GM12878 (cell line): ENCODE results near the gene FBXO21. TPM values are rescaled to one million over a fixed set of nuclear protein-coding genes. Genes with fewer than 3 reads are reported as not detected.

Experiments
- ATAC-seq: fragments of 200-7000 bp; cut with Tn5 transposase; 3 replicates; pipeline ENCODE4 v1.9.1; 2020; ENCODE audit warnings: mild to moderate bottlenecking, moderate library complexity
- BruUV-seq: library from RNA; stranded (reverse); fragments of 400-500 nt; replicated peaks from 2 replicates; lab custom pipeline; 2021; lab: Mats Ljungman, UMichigan
- CTCF ChIA-PET: fragments of 300-600 bp; sonication (Branson Sonifier 250); formaldehyde crosslinking; extraction: SDS; loops from one replicate; lab custom pipeline; 2021; ENCODE audit warnings: inconsistent platforms; lab: Yijun Ruan, JAX
- POLR2A ChIA-PET: fragments of 350-600 bp; formaldehyde crosslinking; extraction: SDS; loops from one replicate; lab custom pipeline; 2021; ENCODE audit warnings: inconsistent platforms; lab: Charles Lee
- RAD21 ChIA-PET: fragments of 300-600 bp; sonication (Branson Sonifier 250); formaldehyde crosslinking; loops from one replicate; lab custom pipeline; 2023; ENCODE audit warnings: antibody characterized with exemption; ENCODE audit not compliant: unreplicated experiment; lab: Charles Lee
- SMC1A ChIA-PET: fragments of 300-600 bp; sonication (Branson Sonifier 250); formaldehyde crosslinking; loops from one replicate; lab custom pipeline; 2023; ENCODE audit not compliant: unreplicated experiment, uncharacterized antibody; lab: Charles Lee
- DNase-seq: peaks from one replicate; pipeline ENCODE4 v3.0.0-alpha.2; 2011; ENCODE audit warnings: low read depth, low spot score
- FAIRE-seq: peaks from 3 replicates; lab custom pipeline; 2011; peaks lifted over from hg19 to GRCh38; lab: Jason Lieb, UNC
- H2AFZ ChIP-seq: 2 replicates; pipeline ENCODE4 v1.6.0; 2011; ENCODE audit warnings: low read depth, low read length, control low read depth; ENCODE audit not compliant: control insufficient read depth
- H3K27ac ChIP-seq: 2 replicates; pipeline ENCODE4 v1.5.1; 2011; ENCODE audit warnings: control low read depth; ENCODE audit not compliant: control insufficient read depth, insufficient read depth
- H3K27me3 ChIP-seq, 2 experiments: replicated peaks in 1 of 2; 2 replicates each; pipeline versions ENCODE4 v1.6.0 to v1.6.1; 2011; ENCODE audit warnings: low read length in 1 of 2; ENCODE audit not compliant: control insufficient read depth in 2 of 2, insufficient read depth in 2 of 2
- H3K36me3 ChIP-seq, 2 experiments: 2 replicates each; pipeline ENCODE4 v1.5.1; 2011; ENCODE audit warnings: low read length in 1 of 2; ENCODE audit not compliant: control insufficient read depth in 2 of 2, insufficient read depth in 2 of 2
- H3K4me1 ChIP-seq: 2 replicates; pipeline ENCODE4 v1.6.1; 2011; ENCODE audit warnings: mild to moderate bottlenecking, low read length, moderate library complexity, mixed read lengths; ENCODE audit not compliant: control insufficient read depth, insufficient read depth
- H3K4me2 ChIP-seq: 2 replicates; pipeline ENCODE4 v1.6.0; 2011; ENCODE audit warnings: control low read depth; ENCODE audit not compliant: control insufficient read depth, insufficient read depth
- H3K4me3 ChIP-seq: fragments of 200-600 bp; sonication (generic); 2 replicates; pipeline ENCODE4 v1.5.1; 2016
- H3K79me2 ChIP-seq: 2 replicates; pipeline ENCODE4 v1.6.0; 2011; ENCODE audit warnings: low read length; ENCODE audit not compliant: control insufficient read depth, insufficient read depth
- H3K9ac ChIP-seq: 2 replicates; pipeline ENCODE4 v1.8.0; 2011; ENCODE audit warnings: low read length, control low read depth, mixed read lengths; ENCODE audit not compliant: control insufficient read depth, insufficient read depth
- H3K9me3 ChIP-seq: replicated peaks from 3 replicates; pipeline ENCODE4 v1.5.1; 2011; ENCODE audit warnings: mild to moderate bottlenecking, low read length; ENCODE audit not compliant: control insufficient read depth, insufficient read depth
- H4K20me1 ChIP-seq: 2 replicates; pipeline ENCODE4 v1.6.0; 2011; ENCODE audit not compliant: control insufficient read depth, insufficient read depth
- BHLHE40 ChIP-seq, 2 experiments: fragments of 450-650 bp in 1 of 2; IDR thresholded peaks; 2 replicates each; pipeline ENCODE4 v1.6.1; 2011 to 2017; ENCODE audit warnings: low read depth in 2 of 2, borderline replicate concordance in 1 of 2, improper control_type of control experiment in 1 of 2, low read length in 1 of 2, mild to moderate bottlenecking in 1 of 2
- CHD2 ChIP-seq: IDR thresholded peaks from 2 replicates; pipeline ENCODE4 v1.6.1; 2011; ENCODE audit warnings: low read depth, low read length, improper control_type of control experiment, borderline replicate concordance
- EED ChIP-seq: sonication (generic); IDR thresholded peaks from 2 replicates; pipeline ENCODE4 v1.6.1; 2016; ENCODE audit warnings: antibody characterized with exemption, low read depth
- GABPA ChIP-seq: IDR thresholded peaks from 2 replicates; pipeline ENCODE4 v1.6.1; 2014; ENCODE audit warnings: antibody characterized with exemption, low read depth, mild to moderate bottlenecking, inconsistent platforms
- MEF2A ChIP-seq: IDR thresholded peaks from 2 replicates; pipeline ENCODE4 v1.6.1; 2011; ENCODE audit warnings: low read depth, mild to moderate bottlenecking, low read length, moderate library complexity; ENCODE audit not compliant: insufficient read depth
- NFXL1 ChIP-seq: fragments of 450-650 bp; IDR thresholded peaks from 2 replicates; pipeline ENCODE4 v1.6.1; 2017; ENCODE audit warnings: antibody characterized with exemption, mild to moderate bottlenecking, borderline replicate concordance
- POU2F2 ChIP-seq: IDR thresholded peaks from 3 replicates; pipeline ENCODE4 v1.6.1; 2011; ENCODE audit warnings: low read depth, mild to moderate bottlenecking, low read length, borderline replicate concordance
- RUNX3 ChIP-seq: IDR thresholded peaks from 2 replicates; pipeline ENCODE4 v1.6.1; 2012; ENCODE audit warnings: low read length, inconsistent platforms
- SMAD1 ChIP-seq: fragments of 450-650 bp; IDR thresholded peaks from 2 replicates; pipeline ENCODE4 v1.6.1; 2018; ENCODE audit warnings: mild to moderate bottlenecking, low read depth; ENCODE audit not compliant: partially characterized antibody
- SREBF1 ChIP-seq: IDR thresholded peaks from 2 replicates; pipeline ENCODE4 v1.6.1; 2012; ENCODE audit warnings: mild to moderate bottlenecking, low read length
- SUPT20H ChIP-seq: IDR thresholded peaks from 2 replicates; pipeline ENCODE4 v1.6.1; 2011; ENCODE audit warnings: low read depth, mild to moderate bottlenecking, low read length, moderate library complexity, borderline replicate concordance; ENCODE audit not compliant: control insufficient read depth
- TCF3 ChIP-seq: IDR thresholded peaks from 2 replicates; pipeline ENCODE4 v1.6.1; 2012; ENCODE audit warnings: low read depth, mild to moderate bottlenecking, low read length, borderline replicate concordance; ENCODE audit not compliant: insufficient read depth
- ZBED1 ChIP-seq: IDR thresholded peaks from 2 replicates; pipeline ENCODE4 v1.6.1; 2016; ENCODE audit warnings: borderline replicate concordance
- ZSCAN29 ChIP-seq: fragments of 450-650 bp; IDR thresholded peaks from 2 replicates; pipeline ENCODE4 v1.6.1; 2017; ENCODE audit warnings: mild to moderate bottlenecking, moderate library complexity
- WGBS: methylation state at CpG from one replicate; pipeline ENCODE4 v1.1.6; 2016; ENCODE audit warnings: low lambda C conversion rate; ENCODE audit not compliant: insufficient replicate concordance, insufficient coverage; ENCODE audit errors: missing lambda C conversion rate; 5-methylcytosine and 5-hydroxymethylcytosine counted together
- in situ Hi-C: fragments of 300-500 bp; cut with MboI; formaldehyde crosslinking; loops from 9 replicates; pipeline ENCODE4 v1.14.3; 2018; ENCODE audit warnings: mixed read lengths
- intact Hi-C: fragments of 100-400 bp; cut with micrococcal nuclease; formaldehyde crosslinking; loops from one replicate; pipeline ENCODE4 v1.14.2; 2022; ENCODE audit not compliant: unreplicated experiment
- polyA plus RNA-seq, 11 experiments: library from polyadenylated mRNA; depleted of rRNA in 4 of 11; unstranded in 6 of 11; stranded (reverse) in 5 of 11; fragments of >200 nt; fragmentation: Nextera tagmentation in 4 of 11; fragmentation: Illumina TruSeq in 1 of 11; extraction: Ambion mirVana in 4 of 11; extraction: Trizol in 1 of 11; gene quantifications; 1 replicate in 1 of 11; 2 replicates in 10 of 11; pipeline versions ENCODE4 v1.2.1 to v1.2.3, GENCODE V29; 2011 to 2016; ENCODE audit warnings: inconsistent platforms in 2 of 11, missing spikeins in 2 of 11, low read depth in 1 of 11
- total RNA-seq, 4 experiments: library from RNA; depleted of rRNA in 3 of 4; stranded (reverse); fragments of >200 nt in 3 of 4; fragmentation: Illumina TruSeq in 1 of 4; extraction: Trizol in 1 of 4; gene quantifications; 2 replicates each; pipeline versions ENCODE4 v1.2.1 to v1.2.3, GENCODE V29; 2013 to 2021
- TF ChIP-seq, protein P1 (sequence below): fragments of 450-650 bp; formaldehyde crosslinking; IDR thresholded peaks from 2 replicates; pipeline ENCODE4 v1.5.0; 2022; ENCODE audit warnings: mild to moderate bottlenecking, missing genetic modification characterization
- TF ChIP-seq, protein P2 (sequence below): IDR thresholded peaks from 2 replicates; pipeline ENCODE4 v1.6.1; 2012; ENCODE audit warnings: low read depth, low read length, improper control_type of control experiment
- TF ChIP-seq, protein P3 (sequence below): fragments of 450-650 bp; IDR thresholded peaks from 2 replicates; pipeline ENCODE4 v1.6.1; 2017; ENCODE audit warnings: antibody characterized with exemption, mild to moderate bottlenecking, moderate library complexity

Gene FBXO21
- total and polyA plus RNA-seq, 10 of the 15 experiments (the other 5 are each of a cell fraction or from before 2014, with no cell fraction given): 5.5 to 32.6 (median 18.9) TPM

DNA sequence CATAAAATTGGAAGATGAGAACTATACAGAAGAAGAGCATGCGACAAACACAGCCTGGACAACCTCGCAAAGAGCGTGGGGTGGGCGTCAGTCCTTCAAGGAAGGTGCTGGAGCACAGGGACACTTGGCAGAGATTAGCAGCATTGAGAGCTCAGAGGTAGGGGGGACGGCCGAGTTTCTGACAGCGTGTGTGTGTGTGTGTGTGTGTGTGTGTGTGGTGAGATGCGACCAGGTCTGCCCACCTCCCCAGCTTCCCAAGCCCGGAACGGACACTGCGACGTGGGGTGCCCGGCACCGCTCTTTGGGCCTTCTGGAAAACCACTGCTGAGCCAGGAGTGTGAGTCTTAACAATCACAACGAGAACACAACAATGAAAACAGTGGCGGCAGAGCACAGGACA, 17.9 kb upstream of the FBXO21 start (continued):
- TF ChIP-seq MEF2A (no peak), EED (no peak), SREBF1 (no peak), ZBED1 (no peak), CHD2 (no peak), SMAD1 (no peak), SUPT20H (no peak), POU2F2 (no peak), RUNX3 (no peak)
- TF ChIP-seq, protein P1, sequence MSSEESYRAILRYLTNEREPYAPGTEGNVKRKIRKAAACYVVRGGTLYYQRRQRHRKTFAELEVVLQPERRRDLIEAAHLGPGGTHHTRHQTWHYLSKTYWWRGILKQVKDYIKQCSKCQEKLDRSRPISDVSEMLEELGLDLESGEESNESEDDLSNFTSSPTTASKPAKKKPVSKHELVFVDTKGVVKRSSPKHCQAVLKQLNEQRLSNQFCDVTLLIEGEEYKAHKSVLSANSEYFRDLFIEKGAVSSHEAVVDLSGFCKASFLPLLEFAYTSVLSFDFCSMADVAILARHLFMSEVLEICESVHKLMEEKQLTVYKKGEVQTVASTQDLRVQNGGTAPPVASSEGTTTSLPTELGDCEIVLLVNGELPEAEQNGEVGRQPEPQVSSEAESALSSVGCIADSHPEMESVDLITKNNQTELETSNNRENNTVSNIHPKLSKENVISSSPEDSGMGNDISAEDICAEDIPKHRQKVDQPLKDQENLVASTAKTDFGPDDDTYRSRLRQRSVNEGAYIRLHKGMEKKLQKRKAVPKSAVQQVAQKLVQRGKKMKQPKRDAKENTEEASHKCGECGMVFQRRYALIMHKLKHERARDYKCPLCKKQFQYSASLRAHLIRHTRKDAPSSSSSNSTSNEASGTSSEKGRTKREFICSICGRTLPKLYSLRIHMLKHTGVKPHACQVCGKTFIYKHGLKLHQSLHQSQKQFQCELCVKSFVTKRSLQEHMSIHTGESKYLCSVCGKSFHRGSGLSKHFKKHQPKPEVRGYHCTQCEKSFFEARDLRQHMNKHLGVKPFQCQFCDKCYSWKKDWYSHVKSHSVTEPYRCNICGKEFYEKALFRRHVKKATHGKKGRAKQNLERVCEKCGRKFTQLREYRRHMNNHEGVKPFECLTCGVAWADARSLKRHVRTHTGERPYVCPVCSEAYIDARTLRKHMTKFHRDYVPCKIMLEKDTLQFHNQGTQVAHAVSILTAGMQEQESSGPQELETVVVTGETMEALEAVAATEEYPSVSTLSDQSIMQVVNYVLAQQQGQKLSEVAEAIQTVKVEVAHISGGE (CRISPR knock-in tag): no peak

DNA sequence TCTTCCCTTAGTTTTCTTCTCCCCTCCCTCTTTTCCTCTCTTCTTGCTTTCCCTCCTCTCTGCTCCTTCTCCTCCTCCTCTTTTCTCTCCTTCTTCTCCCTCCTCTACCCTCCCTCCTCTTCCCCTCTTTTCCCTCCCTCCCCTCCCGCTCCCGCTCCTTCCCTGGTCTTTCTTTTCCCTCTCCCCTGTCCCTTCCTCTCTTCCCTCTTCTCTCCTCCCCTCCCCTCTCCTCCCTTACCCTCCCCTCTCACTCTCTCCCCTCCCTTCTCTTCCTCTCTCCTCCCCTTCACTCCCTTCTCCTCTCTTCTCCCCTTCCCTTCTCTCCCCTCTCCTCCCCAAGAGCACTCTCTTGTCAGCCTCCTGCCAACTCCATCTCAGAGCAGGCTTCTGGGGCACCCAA, 17.4 kb upstream of the FBXO21 start:
- no CpG with 5 or more reads among the region's 2 CpGs for WGBS
- Histone ChIP-seq H3K4me2 (no peak overlapping the region), H3K9me3 (no peaks in the 10 kb centered on the region), H3K79me2 (no peaks in the 10 kb centered on the region), H3K27ac (no peak overlapping the region), H2AFZ (no peak overlapping the region), H3K27me3 (no peaks in the 10 kb centered on the region), H3K4me1 (no peaks in the 10 kb centered on the region), H3K4me3 (no peak overlapping the region), H3K9ac (no peak overlapping the region), H4K20me1 (no peaks in the 10 kb centered on the region), H3K36me3 (no peaks in the 10 kb centered on the region)
- CTCF ChIA-PET: interaction anchor here (1.9 kb wide), 1 partner anchor 642 kb away, joined by 5 read pairs; no protein-coding TSS in a partner anchor
- POLR2A ChIA-PET: no interaction called here
- FAIRE-seq: no peak
- no peak for DNase-seq
- intact Hi-C loops: no loop called here
- SMC1A ChIA-PET: no interaction called here
- RAD21 ChIA-PET: no interaction called here
- BruUV-seq: no TSS peak
- no peak for ATAC-seq
- in situ Hi-C loops: no loop called here
- TF ChIP-seq TCF3: no peak
- no peak for TF ChIP-seq ZSCAN29
- TF ChIP-seq NFXL1: no peak
- TF ChIP-seq, protein P2, sequence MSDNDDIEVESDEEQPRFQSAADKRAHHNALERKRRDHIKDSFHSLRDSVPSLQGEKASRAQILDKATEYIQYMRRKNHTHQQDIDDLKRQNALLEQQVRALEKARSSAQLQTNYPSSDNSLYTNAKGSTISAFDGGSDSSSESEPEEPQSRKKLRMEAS: no peak
- TF ChIP-seq BHLHE40 (IDR thresholded peaks at IDR 0.05; ENCODE audit: borderline replicate concordance in 1 of 2, low read depth in 2 of 2, low read length in 1 of 2): no peak
- no peak for TF ChIP-seq GABPA
- TF ChIP-seq, protein P3, sequence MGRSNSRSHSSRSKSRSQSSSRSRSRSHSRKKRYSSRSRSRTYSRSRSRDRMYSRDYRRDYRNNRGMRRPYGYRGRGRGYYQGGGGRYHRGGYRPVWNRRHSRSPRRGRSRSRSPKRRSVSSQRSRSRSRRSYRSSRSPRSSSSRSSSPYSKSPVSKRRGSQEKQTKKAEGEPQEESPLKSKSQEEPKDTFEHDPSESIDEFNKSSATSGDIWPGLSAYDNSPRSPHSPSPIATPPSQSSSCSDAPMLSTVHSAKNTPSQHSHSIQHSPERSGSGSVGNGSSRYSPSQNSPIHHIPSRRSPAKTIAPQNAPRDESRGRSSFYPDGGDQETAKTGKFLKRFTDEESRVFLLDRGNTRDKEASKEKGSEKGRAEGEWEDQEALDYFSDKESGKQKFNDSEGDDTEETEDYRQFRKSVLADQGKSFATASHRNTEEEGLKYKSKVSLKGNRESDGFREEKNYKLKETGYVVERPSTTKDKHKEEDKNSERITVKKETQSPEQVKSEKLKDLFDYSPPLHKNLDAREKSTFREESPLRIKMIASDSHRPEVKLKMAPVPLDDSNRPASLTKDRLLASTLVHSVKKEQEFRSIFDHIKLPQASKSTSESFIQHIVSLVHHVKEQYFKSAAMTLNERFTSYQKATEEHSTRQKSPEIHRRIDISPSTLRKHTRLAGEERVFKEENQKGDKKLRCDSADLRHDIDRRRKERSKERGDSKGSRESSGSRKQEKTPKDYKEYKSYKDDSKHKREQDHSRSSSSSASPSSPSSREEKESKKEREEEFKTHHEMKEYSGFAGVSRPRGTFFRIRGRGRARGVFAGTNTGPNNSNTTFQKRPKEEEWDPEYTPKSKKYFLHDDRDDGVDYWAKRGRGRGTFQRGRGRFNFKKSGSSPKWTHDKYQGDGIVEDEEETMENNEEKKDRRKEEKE: no peak
- TF ChIP-seq EED: no peak
